HG03280 (cell line): Measurements from ENCODE around the gene STRIP2.
"Not testable (repeated sequence)": the region's sequence is repeated elsewhere in the genome, so short reads cannot be mapped to it uniquely, and the experiment has no call there.

Source experiments
- ATAC-seq: cut with Tn5 transposase; IDR thresholded peaks from one replicate; pipeline ENCODE4 v1.9.1; 2021; ENCODE audit warnings: mild to moderate bottlenecking, moderate library complexity; ENCODE audit not compliant: unreplicated experiment

Gene STRIP2

GRCh38 chr7:129450295-129450694 is 16.1 kb downstream of the STRIP2 start:
- no peak for ATAC-seq

GRCh38 chr7:129452589-129453231 is 18.5 kb downstream of the STRIP2 start:
- no peak for ATAC-seq

- no peak for ATAC-seq
Observed at GRCh38 chr7:129453510-129454248, 19.4 kb downstream of the STRIP2 start.

GRCh38 chr7:129454249-129454551 is 20.0 kb downstream of the STRIP2 start:
- no peak for ATAC-seq

GRCh38 chr7:129456421-129456820 is 22.2 kb downstream of the STRIP2 start:
- no peak for ATAC-seq

GRCh38 chr7:129457101-129457500 is 22.9 kb downstream of the STRIP2 start:
- ATAC-seq, result no peak

GRCh38 chr7:129458171-129458570 is 23.9 kb downstream of the STRIP2 start:
- no peak for ATAC-seq

- no peak for ATAC-seq
Observed at GRCh38 chr7:129461809-129462208, 27.6 kb downstream of the STRIP2 start.

- ATAC-seq, result no peak
Observed at GRCh38 chr7:129462420-129462819, 28.2 kb downstream of the STRIP2 start.

- ATAC-seq, result no peak
Observed at GRCh38 chr7:129464194-129464593, 30.0 kb downstream of the STRIP2 start.

- ATAC-seq, result no peak
Observed at GRCh38 chr7:129465080-129465479, 30.8 kb downstream of the STRIP2 start.

GRCh38 chr7:129466796-129467195 is 32.6 kb downstream of the STRIP2 start:
- no peak for ATAC-seq

GRCh38 chr7:129468087-129468486 is 33.9 kb downstream of the STRIP2 start:
- no peak for ATAC-seq

GRCh38 chr7:129468547-129468946 is 34.3 kb downstream of the STRIP2 start:
- no peak for ATAC-seq

GRCh38 chr7:129469930-129470329 is 35.7 kb downstream of the STRIP2 start:
- no peak for ATAC-seq

GRCh38 chr7:129470411-129470810 is 36.2 kb downstream of the STRIP2 start:
- no peak for ATAC-seq

GRCh38 chr7:129471402-129471827 is 37.2 kb downstream of the STRIP2 start:
- no peak for ATAC-seq

- ATAC-seq, result not testable (repeated sequence)
Observed at GRCh38 chr7:129475931-129476330, 41.7 kb downstream of the STRIP2 start.

GRCh38 chr7:129476398-129476797 is 42.2 kb downstream of the STRIP2 start:
- not testable (repeated sequence) for ATAC-seq

GRCh38 chr7:129479831-129480230 is 45.6 kb downstream of the STRIP2 start:
- no peak for ATAC-seq

GRCh38 chr7:129480674-129481363 is 46.6 kb downstream of the STRIP2 start:
- ATAC-seq, result no peak

- not testable (repeated sequence) for ATAC-seq
Observed at GRCh38 chr7:129481376-129481775, 47.1 kb downstream of the STRIP2 start.
